Ascending aorta (tissue), 2 donors: ENCODE results near the gene CSTF1. TPM values are rescaled to one million over a fixed set of nuclear protein-coding genes. Genes with fewer than 3 reads are reported as not detected.
"Not testable (repeated sequence)": the region's sequence is repeated elsewhere in the genome, so short reads cannot be mapped to it uniquely, and the experiment has no call there.

Source experiments
- DNase-seq, 2 donors: peaks; one replicate each; pipeline ENCODE4 v3.0.0-alpha.2; 2019; ENCODE audit warnings: low spot score in 2 of 2
- H3K27ac ChIP-seq, 2 donors: fragments of 200-600 bp; sonication (generic); one replicate each; pipeline ENCODE4 v1.5.1; 2016 to 2017; ENCODE audit warnings: mild to moderate bottlenecking in 1 of 2
- H3K27me3 ChIP-seq: fragments of 200-600 bp; sonication (generic); one replicate; pipeline ENCODE4 v1.5.1; 2017
- H3K36me3 ChIP-seq, 2 donors: fragments of 200-600 bp; sonication (generic); one replicate each; pipeline ENCODE4 v1.5.1; 2016
- H3K4me1 ChIP-seq, 2 donors: fragments of 200-600 bp; sonication (generic); one replicate each; pipeline ENCODE4 v1.5.1; 2016 to 2017; ENCODE audit warnings: mild to moderate bottlenecking in 1 of 2
- H3K4me3 ChIP-seq, 2 donors: fragments of 200-600 bp; sonication (generic); one replicate each; pipeline ENCODE4 v1.5.1; 2016 to 2017; ENCODE audit warnings: mild to moderate bottlenecking in 1 of 2
- H3K9me3 ChIP-seq, 2 donors: fragments of 200-600 bp; sonication (generic); one replicate each; pipeline ENCODE4 v1.5.1; 2016
- CTCF ChIP-seq, 3 experiments: fragments of 200-600 bp in 2 of 3; fragments of 450-650 bp in 1 of 3; sonication (generic) in 2 of 3; IDR thresholded peaks; one replicate each; pipeline ENCODE4 v1.5.1; 2016 to 2019; ENCODE audit warnings: antibody characterized with exemption in 3 of 3, mild to moderate bottlenecking in 1 of 3, moderate library complexity in 1 of 3
- intact Hi-C: fragments of 100-400 bp; cut with DNase I; formaldehyde crosslinking; loops from one replicate; pipeline ENCODE4 v1.15.1; 2023
- total RNA-seq: library from RNA; depleted of rRNA; stranded (reverse); fragments of >200 nt; gene quantifications from one replicate; pipeline ENCODE4 v1.1.0, GENCODE V29; 2016

Gene CSTF1
- total RNA-seq, 1 donor from 2014 or later, result 13.7 TPM

GRCh38 chr20:56409956-56410355 is 17.5 kb downstream of the CSTF1 start:
- H3K27me3 ChIP-seq, result no peaks in the 10 kb centered on the region
- no peak for TF ChIP-seq CTCF (IDR thresholded peaks at IDR 0.05)
- no peaks in the 10 kb centered on the region for H3K4me1 ChIP-seq
- H3K9me3 ChIP-seq, result no peaks in the 10 kb centered on the region
- peaks cover 23 to 41% of the 10 kb centered on the region in 2 donors for H3K36me3 ChIP-seq
- intact Hi-C loops, result no loop called here
- H3K4me3 ChIP-seq, result no peak overlapping the region
- DNase-seq, result no peak
- no peak overlapping the region for H3K27ac ChIP-seq

- Histone ChIP-seq H3K27ac (peak overlapping the region in 1 of 2 donors; percentile 30), H3K36me3 (peaks cover 14 to 28% of the 10 kb centered on the region in 2 donors)
- H3K9me3 ChIP-seq, intact Hi-C loops, DNase-seq, H3K4me3 ChIP-seq, H3K4me1 ChIP-seq, H3K27me3 ChIP-seq: not testable (repeated sequence)
These were observed 18.8 kb downstream of the CSTF1 start for GRCh38 chr20:56411287-56411686.

GRCh38 chr20:56411759-56412472 is 19.5 kb downstream of the CSTF1 start, which contains the start of gene CASS4:
CASS4 (plus strand) TSS chr20:56412260; CDS start chr20:56412459, 199 bp downstream.
- no peaks in the 10 kb centered on the region for H3K4me1 ChIP-seq
- H3K9me3 ChIP-seq, result no peaks in the 10 kb centered on the region
- peak within 1 kb of the TSS; percentile 2 to 30 for H3K27ac ChIP-seq
- no peak for TF ChIP-seq CTCF (IDR thresholded peaks at IDR 0.05)
- no peak for DNase-seq
- no peaks in the 10 kb centered on the region for H3K27me3 ChIP-seq
- H3K36me3 ChIP-seq, result peaks cover 8 to 22% of the 10 kb centered on the region in 2 donors
- intact Hi-C loops, result no loop called here
- H3K4me3 ChIP-seq, result peak within 1 kb of the TSS; percentile 27 to 31

GRCh38 chr20:56412473-56412790 is 20.0 kb downstream of the CSTF1 start:
- DNase-seq, result no peak
- Histone ChIP-seq H3K9me3 (no peaks in the 10 kb centered on the region), H3K27ac (peak overlapping the region; percentile 2 to 24), H3K27me3 (no peaks in the 10 kb centered on the region), H3K4me3 (peak overlapping the region; percentile 27 to 31), H3K36me3 (peaks cover 3 to 16% of the 10 kb centered on the region in 2 donors), H3K4me1 (no peaks in the 10 kb centered on the region)
- no peak for TF ChIP-seq CTCF (IDR thresholded peaks at IDR 0.05)
- intact Hi-C loops, result no loop called here

- Histone ChIP-seq H3K4me1 (no peaks in the 10 kb centered on the region), H3K36me3 (peaks cover 0 to 11% of the 10 kb centered on the region in 2 donors), H3K27ac (no peak overlapping the region), H3K9me3 (no peaks in the 10 kb centered on the region), H3K4me3 (peak overlapping the region; percentile 27 to 31), H3K27me3 (no peaks in the 10 kb centered on the region)
- no peak for TF ChIP-seq CTCF (IDR thresholded peaks at IDR 0.05)
- no peak for DNase-seq
- intact Hi-C loops, result no loop called here
These were observed 20.5 kb downstream of the CSTF1 start for GRCh38 chr20:56412949-56413348.

GRCh38 chr20:56414842-56415765 is 22.7 kb downstream of the CSTF1 start:
- intact Hi-C loops, result no loop called here
- H3K4me1 ChIP-seq, result no peaks in the 10 kb centered on the region
- TF ChIP-seq CTCF (IDR thresholded peaks at IDR 0.05), result no peak
- no peak for DNase-seq
- no peaks in the 10 kb centered on the region for H3K9me3 ChIP-seq
- H3K27me3 ChIP-seq, result no peaks in the 10 kb centered on the region
- H3K27ac ChIP-seq, result no peak overlapping the region
- no peak overlapping the region for H3K4me3 ChIP-seq
- no peaks in the 10 kb centered on the region for H3K36me3 ChIP-seq
